Stimulated activated CD8-positive, alpha-beta memory T cell treated with anti-CD3 and anti-CD28 coated beads, Interleukin-12 subunit alpha, Interleukin-12 subunit beta, amount 100 ng/mL, for 24 hours (primary cell): ENCODE data around the gene LETM1.

Source experiments
- DNase-seq: peaks from one replicate; pipeline ENCODE4 v3.0.0-alpha.2; 2020; ENCODE audit errors: extremely low read depth

The LETM1 gene

GRCh38 chr4:1856071-1856942, at the start of gene LETM1:
TSS of gene LETM1 (minus strand) at chr4:1856156. CDS start at chr4:1855950, 206 bp downstream.
- DNase-seq, result peak; percentile 87

DNA sequence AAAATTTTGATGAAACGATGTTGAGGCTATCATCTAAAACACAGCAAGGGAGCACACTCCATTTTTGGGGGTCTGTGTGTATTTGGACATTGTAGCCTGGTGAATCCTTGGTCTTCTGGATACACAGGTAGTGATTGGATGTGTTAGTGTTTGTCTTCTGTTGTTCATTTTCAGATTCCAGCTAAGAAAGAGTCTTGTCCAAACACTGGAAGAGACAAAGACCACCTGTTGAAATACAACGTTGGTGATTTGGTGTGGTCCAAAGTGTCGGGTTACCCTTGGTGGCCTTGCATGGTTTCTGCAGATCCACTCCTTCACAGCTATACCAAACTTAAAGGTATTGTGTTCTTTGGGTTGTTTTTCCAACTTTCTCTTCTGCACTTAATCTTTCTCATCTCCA, 48.1 kb upstream of the LETM1 start:
- DNase-seq, result no peak

DNA sequence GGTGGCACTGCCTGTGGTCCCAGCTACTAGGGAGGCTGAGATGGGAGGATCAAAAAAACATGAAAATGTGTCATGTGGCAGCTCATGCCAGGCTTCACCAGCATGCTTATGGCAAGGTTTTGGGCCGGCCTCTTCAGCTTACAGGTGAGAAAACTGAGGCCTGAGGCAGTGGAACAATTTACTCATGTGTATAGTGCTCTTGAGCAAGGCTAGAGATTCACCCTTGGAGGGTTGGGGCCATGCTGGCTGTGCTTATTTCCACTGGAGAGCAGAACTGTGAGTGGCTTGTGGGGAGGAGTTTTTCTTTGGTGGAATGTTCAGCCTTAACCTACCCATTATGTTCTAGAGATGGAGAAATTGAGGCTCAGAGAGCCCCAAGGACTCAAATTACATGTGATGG, 47.1 kb upstream of the LETM1 start:
- no peak for DNase-seq

DNA sequence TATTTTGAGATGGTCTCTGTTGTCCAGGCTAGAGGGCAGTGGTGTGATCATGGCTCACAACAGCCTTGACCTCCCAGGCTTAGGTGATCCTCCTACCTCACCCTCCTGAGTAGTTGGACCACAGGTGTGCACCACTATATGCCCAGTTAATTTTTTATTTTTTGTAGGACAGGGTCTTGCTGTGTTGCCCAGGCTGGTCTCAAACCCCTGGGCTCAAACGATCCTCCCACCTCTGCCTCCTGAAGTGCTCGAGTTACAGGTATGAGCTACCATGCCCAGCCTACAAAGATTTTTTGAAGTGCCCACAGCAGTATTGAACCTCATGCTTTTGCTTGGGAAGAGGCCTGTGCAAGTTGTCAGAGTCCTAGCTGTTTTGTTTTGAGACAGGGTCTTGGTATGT, 46.3 kb upstream of the LETM1 start:
- DNase-seq, result no peak

- DNase-seq, result no peak
These were observed 45.2 kb upstream of the LETM1 start for GRCh38 chr4:1901127-1901526.

GRCh38 chr4:1900624-1901023, 44.7 kb upstream of the LETM1 start:
- no peak for DNase-seq

DNA sequence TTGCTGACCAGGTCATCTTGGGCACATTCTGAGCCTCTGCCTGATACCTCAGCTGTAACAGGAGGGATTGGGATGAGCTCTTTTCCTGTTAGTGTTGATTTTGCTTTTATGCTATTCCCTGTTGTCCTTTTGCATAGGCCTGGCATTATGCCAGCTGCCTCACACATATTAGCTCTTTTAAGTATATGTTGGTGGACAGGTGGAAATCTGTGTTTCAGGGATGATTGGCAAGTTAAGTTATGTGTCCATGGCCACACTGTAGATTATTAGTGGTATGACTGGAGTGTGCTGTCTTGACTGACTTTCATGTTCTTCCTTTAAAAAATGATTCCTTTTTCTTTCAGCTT, 44.1 kb upstream of the LETM1 start:
- no peak for DNase-seq

DNA sequence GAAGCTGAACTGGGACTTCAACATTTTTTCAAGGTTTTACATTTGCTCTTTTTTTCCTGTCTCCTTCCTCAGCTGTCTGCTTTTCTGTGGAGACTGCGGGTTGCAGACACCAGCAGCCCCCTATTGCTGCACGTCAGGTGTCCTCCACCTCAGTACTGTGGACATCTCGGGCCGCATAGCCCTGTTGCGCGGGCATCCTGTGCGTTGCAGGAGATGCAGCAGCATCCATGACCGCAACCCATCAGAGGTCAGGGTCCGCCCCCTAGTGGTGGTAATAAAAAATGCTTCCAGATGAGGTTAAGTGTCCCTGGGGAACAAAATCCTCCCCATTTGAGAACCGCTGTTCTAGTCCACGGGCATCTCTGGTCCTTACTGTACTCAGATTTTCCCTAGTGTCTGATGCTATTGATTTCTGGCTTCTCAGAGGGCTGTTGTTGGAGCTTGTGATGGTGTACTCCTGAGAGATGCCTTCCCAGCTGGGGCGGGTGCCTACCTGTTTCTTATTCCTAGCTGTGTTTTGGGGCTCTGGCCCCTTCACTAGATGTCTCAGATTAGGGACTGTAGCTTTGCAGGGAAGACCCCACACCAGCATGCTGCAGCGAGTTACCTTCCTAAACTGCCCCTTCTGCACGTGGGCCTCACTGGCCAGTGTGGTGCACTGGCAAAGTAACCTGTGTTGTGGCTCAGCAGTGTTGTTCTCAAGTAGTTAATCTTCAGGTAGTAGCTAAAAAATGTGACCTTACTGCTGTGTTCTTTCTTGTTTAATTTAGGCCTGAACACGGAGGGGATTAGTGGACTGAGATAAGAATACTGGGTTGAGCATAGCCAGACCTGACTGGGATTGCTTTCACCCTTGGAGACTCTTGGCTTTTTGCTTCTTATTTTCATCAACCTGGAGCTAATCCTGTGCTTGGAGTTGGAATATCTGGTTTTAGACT, 43.5 kb upstream of the LETM1 start:
- peak; percentile 40 for DNase-seq

DNA sequence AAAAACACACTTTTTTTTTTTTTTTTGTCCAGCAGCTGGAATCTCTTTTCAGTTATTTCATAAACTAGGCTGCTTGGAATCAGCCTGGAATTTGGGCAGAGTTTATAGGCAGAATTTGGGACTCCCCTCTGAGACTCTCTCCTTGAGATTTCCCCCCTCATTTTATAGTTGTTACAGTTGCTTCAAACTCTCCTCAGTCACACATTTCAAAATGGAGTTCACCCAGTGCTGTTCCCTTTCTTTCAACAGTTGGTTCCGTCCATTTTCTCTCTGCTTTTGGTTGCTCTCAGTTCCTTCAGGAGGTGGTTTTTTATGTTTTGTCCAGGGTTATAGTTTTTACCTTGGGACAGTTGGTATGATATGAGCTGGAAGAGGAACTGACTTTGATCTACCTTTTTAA, 42.7 kb upstream of the LETM1 start:
- DNase-seq, result no peak

DNA sequence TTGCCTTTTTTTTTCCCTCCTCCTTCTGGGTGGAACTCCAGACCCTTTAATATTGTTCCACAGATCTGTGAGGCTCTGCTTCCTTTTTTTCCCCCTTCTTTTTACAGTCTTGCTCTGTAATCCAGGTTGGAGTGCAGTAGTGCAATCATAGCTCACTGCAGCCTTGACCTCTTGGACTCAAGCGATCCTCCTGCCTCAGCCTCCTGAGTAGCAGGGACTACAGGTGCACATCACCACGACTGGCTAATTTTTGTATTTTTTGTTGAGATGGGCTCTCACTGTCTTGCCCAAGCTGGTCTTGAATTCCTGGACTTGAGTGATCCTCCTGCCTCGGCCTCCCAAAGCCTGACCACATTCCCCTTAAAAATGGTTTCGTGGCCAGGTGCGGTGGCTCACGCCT, 42.1 kb upstream of the LETM1 start:
- DNase-seq, result no peak

DNA sequence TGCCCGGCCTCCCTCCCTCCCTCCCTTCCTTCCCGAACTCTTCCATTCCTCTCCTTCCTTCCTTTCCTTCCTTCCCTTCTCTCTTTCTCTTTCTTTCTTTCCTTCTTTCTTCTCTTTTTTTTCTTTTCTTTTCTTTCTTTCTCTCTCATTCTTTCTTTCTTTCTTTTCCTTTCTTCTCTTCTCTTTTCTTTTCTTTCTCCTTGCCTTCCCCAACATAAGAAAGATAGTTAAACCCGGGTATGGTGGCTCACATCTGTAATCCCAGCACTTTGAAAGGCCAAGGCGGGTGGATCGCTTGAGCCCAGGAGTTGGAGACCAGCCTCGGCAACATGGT, 40.7 kb upstream of the LETM1 start:
- no peak for DNase-seq

- no peak for DNase-seq
These were observed 40.2 kb upstream of the LETM1 start for GRCh38 chr4:1895971-1896657.

- DNase-seq, result no peak
These were observed 35.1 kb upstream of the LETM1 start for GRCh38 chr4:1890979-1891570.

DNA sequence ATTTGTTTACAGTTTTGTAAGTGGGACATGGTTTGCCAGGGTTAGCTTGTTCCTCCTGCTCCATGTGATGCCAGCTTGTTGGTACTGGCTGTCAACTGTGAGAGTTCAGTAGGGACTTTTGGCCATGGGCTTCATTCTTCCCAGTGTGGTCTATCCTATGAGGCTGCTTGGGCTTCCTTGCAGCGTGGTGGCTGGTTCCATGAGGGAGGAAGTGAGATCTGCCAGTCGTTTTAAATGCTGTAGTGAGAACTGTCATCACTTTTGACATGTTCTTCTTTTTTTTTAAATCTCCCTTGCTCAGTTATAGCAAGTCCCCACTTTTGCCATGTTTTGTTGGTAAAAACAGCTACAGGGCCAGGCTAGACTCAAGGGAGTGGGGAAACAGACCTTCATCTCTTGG, 31.1 kb upstream of the LETM1 start:
- no peak for DNase-seq

DNA sequence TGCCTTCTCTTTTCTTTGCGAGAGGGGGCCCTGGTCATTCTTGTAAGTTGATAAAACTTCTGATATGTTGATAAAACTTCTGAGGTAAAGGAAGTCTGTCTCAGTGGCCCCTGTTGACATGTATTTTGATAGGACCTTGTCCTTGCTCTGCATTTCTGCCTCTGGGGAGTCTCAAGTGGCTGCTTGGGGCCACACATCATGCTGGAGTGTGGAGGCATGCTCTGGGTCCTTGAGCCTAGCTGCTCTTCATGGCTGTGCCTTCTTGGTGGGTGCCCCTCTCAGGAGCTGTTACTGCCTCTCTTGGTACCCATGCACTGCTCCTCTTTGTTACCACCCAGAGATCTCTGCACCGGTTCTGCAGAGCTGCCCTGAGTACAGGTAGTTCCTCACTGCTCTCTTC, 29.5 kb upstream of the LETM1 start:
- no peak for DNase-seq

DNA sequence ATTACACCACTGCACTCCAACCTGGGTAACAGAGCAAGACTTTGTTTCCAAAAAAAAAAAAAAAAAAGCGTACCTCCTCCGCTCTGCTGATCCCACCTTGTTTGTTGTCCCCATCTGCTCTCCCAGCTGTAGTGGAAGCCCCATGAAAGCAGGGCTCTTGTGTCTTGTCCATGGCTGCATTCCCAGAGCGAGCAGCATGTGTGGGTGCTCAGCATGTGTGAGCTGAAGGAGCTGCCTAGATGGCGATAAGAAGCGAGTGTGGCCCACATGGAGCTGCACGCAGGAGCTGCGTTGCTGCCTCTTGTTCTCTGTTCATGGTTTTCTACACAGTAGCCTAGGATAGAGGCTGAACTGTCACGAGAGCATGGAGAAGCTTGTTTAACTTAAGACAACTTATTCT, 27.6 kb upstream of the LETM1 start:
- DNase-seq, result no peak

DNA sequence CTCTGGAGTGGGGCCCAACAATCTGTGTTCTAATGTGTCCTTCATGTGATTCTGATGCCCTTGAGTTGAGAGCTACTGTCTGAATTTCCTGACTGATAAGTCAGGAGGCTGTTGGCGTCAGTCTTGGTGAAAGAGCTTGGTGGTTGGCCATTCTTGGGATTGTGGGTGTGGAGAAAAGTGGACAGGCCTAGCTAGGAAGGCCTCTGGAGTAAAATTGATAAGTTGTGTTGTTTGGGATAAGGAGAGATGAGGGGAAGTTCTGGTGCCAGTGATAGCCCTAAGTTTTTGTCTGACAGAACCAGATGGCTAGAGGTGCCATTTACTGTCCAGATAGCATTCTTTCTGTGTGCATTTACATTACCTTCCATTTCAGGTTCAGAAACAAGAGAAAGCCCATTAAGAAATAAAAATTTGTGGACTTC, 26.9 kb upstream of the LETM1 start:
- DNase-seq, result no peak

DNA sequence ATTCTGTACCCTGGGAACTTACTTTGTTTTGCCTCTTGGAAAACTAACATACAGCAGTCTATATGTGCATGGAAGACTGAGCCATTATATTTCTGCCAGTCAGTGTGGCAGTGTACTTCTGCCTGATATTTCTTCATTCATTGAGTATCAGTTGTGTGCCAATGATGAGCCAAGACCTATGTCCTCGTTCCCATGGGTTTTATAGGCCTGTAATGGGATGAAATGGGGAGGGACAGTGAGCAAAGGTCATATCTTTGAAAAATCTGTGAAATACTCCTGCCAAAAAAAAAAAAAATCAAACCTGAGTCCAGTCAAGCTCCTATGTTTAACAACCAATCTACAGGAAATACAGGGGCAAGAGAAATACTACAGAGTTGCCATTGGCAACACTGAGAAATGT, 24.4 kb upstream of the LETM1 start:
- no peak for DNase-seq

- no peak for DNase-seq
These were observed 23.5 kb upstream of the LETM1 start for GRCh38 chr4:1879485-1879884.

- DNase-seq, result no peak
These were observed 18.2 kb upstream of the LETM1 start for GRCh38 chr4:1874201-1874600.

- DNase-seq, result no peak
These were observed 17.8 kb upstream of the LETM1 start for GRCh38 chr4:1873776-1874175.

DNA sequence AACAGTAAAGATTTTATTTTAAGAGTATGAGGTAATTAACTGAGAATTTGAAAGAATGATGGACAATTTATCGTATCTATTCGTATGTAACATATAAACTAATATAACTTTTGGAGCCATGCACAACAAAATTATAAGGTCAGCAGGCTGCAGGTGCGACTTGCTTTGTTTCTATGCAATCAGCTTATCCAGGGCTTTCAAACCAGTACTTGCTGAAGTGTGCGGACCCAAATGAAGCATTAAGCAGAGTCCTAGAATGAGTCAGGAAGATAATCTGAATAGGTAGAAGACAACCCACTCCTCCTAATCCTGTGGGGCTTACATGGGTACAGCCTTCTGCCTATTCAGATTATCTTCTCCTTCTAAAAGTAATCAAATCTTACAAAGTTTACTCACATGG, 17.3 kb upstream of the LETM1 start:
- DNase-seq, result no peak
